PC-9 (cell line): ENCODE data around the gene RPL10A. TPM values are rescaled to one million over a fixed set of nuclear protein-coding genes. Genes with fewer than 3 reads are reported as not detected.
A peak's percentile ranks its signal among the peaks of the same experiment; 100 is the strongest.

Source experiments
- BruUV-seq: library from RNA; stranded (reverse); fragments of 400-500 nt; replicated peaks from 2 replicates; lab custom pipeline; 2021; lab: Mats Ljungman, UMichigan
- CTCF ChIA-PET: fragments of 300-600 bp; sonication (Branson Sonifier 250); formaldehyde crosslinking; loops from one replicate; lab custom pipeline; 2022; ENCODE audit warnings: antibody characterized with exemption; lab: Charles Lee
- POLR2A ChIA-PET: fragments of 300-600 bp; sonication (Branson Sonifier 250); formaldehyde crosslinking; loops from one replicate; lab custom pipeline; 2022; ENCODE audit warnings: antibody characterized with exemption; ENCODE audit not compliant: unreplicated experiment; lab: Charles Lee
- DNase-seq, 2 experiments: peaks; one replicate each; pipeline versions ENCODE4 v3.0.0 to v3.0.0-alpha.2; 2015 to 2022; ENCODE audit warnings: mixed read lengths in 1 of 2
- H2AFZ ChIP-seq: fragments of 200-600 bp; sonication (generic); 2 replicates; pipeline ENCODE4 v1.8.1; 2017; ENCODE audit warnings: antibody characterized with exemption
- H3F3A ChIP-seq: fragments of 200-600 bp; sonication (generic); 2 replicates; pipeline ENCODE4 v1.8.1; 2017; ENCODE audit warnings: antibody characterized with exemption, mild to moderate bottlenecking, low read depth; ENCODE audit not compliant: insufficient read depth
- H3K27ac ChIP-seq: fragments of 200-600 bp; sonication (generic); 2 replicates; pipeline ENCODE4 v1.6.1; 2016; ENCODE audit warnings: mixed run types
- H3K27me3 ChIP-seq: fragments of 200-600 bp; sonication (generic); 2 replicates; pipeline ENCODE4 v1.6.1; 2016; ENCODE audit warnings: low read depth, mixed run types; ENCODE audit not compliant: insufficient read depth
- H3K36me3 ChIP-seq: fragments of 200-600 bp; sonication (generic); 2 replicates; pipeline ENCODE4 v1.6.1; 2016; ENCODE audit warnings: low read depth, mixed run types
- H3K4me1 ChIP-seq: fragments of 200-600 bp; sonication (generic); replicated peaks from 2 replicates; pipeline ENCODE4 v1.6.1; 2016; ENCODE audit warnings: mixed run types; ENCODE audit not compliant: insufficient read depth
- H3K4me2 ChIP-seq: fragments of 200-600 bp; sonication (generic); 2 replicates; pipeline ENCODE4 v1.6.1; 2017; ENCODE audit warnings: mixed run types
- H3K4me3 ChIP-seq: fragments of 200-600 bp; sonication (generic); 2 replicates; pipeline ENCODE4 v1.6.1; 2016; ENCODE audit warnings: mixed run types
- H3K79me2 ChIP-seq: fragments of 200-600 bp; sonication (generic); 2 replicates; pipeline ENCODE4 v1.6.1; 2017; ENCODE audit warnings: low read depth, mixed run types
- H3K9me2 ChIP-seq: fragments of 200-600 bp; sonication (generic); 2 replicates; pipeline ENCODE4 v1.8.1; 2017; ENCODE audit warnings: mild to moderate bottlenecking; ENCODE audit not compliant: insufficient read depth
- H3K9me3 ChIP-seq: fragments of 200-600 bp; sonication (generic); 2 replicates; pipeline ENCODE4 v1.8.1; 2016; ENCODE audit warnings: low read depth; ENCODE audit not compliant: insufficient read depth
- H4K20me1 ChIP-seq: fragments of 200-600 bp; sonication (generic); 2 replicates; pipeline ENCODE4 v1.8.1; 2017; ENCODE audit not compliant: insufficient read depth
- CTCF ChIP-seq: fragments of 200-600 bp; sonication (generic); conservative IDR thresholded peaks from 2 replicates; pipeline ENCODE4 v1.6.1; 2017; ENCODE audit warnings: mixed run types, antibody characterized with exemption, mild to moderate bottlenecking, moderate library complexity
- EZH2 ChIP-seq: fragments of 200-600 bp; sonication (generic); IDR thresholded peaks from 2 replicates; pipeline ENCODE4 v1.8.0; 2017; ENCODE audit warnings: antibody characterized with exemption, low read depth
- intact Hi-C: fragments of 100-400 bp; cut with micrococcal nuclease; formaldehyde crosslinking; loops from one replicate; pipeline ENCODE4 v1.10.0; 2022; ENCODE audit not compliant: unreplicated experiment
- total RNA-seq: library from RNA; stranded (reverse); gene quantifications from 2 replicates; pipeline ENCODE4 v1.2.3, GENCODE V29; 2021

RPL10A gene
- total RNA-seq, 1 experiment from 2014 or later: 1,335 TPM

GRCh38 chr6:35494161-35494563 lies 26.0 kb downstream of the RPL10A start:
- intact Hi-C loops: no loop called here
- no peak overlapping the region for H3K27ac ChIP-seq
- CTCF ChIA-PET: no interaction called here
- H3K4me3 ChIP-seq: no peak overlapping the region
- no peaks in the 10 kb centered on the region for H3K9me3 ChIP-seq
- H3K4me2 ChIP-seq: peak overlapping the region; percentile 19; the same call in 1 of the 2 replicates
- peaks cover 18% of the 10 kb centered on the region; the same call in 1 of the 2 replicates for H4K20me1 ChIP-seq
- no peaks in the 10 kb centered on the region for H3K36me3 ChIP-seq
- DNase-seq: no peak
- TF ChIP-seq EZH2 (no peak), CTCF (no peak)
- peaks cover 47% of the 10 kb centered on the region for H3K4me1 ChIP-seq
- no peaks in the 10 kb centered on the region for H3K27me3 ChIP-seq
- no peaks in the 10 kb centered on the region for H3K9me2 ChIP-seq
- peaks cover 85% of the 10 kb centered on the region for H3K79me2 ChIP-seq
- H2AFZ ChIP-seq: no peak overlapping the region
- POLR2A ChIA-PET: no interaction called here
- peaks cover 3% of the 10 kb centered on the region; the same call in 1 of the 2 replicates for H3F3A ChIP-seq
- no TSS peak for BruUV-seq

GRCh38 chr6:35495258-35496035 lies 27.2 kb downstream of the RPL10A start:
- no peaks in the 10 kb centered on the region for H3K9me2 ChIP-seq
- no peak for TF ChIP-seq CTCF
- TF ChIP-seq EZH2: no peak
- no peak for DNase-seq
- CTCF ChIA-PET: no interaction called here
- H3K79me2 ChIP-seq: peaks cover 76% of the 10 kb centered on the region
- H3K9me3 ChIP-seq: no peaks in the 10 kb centered on the region
- no peaks in the 10 kb centered on the region for H3K27me3 ChIP-seq
- POLR2A ChIA-PET: no interaction called here
- peak overlapping the region; percentile 61 for H3K4me3 ChIP-seq
- H2AFZ ChIP-seq: no peak overlapping the region
- 0 out of 2 replicates have a peak, but pooled peaks cover 3% of the 10 kb centered on the region for H3F3A ChIP-seq
- H3K4me1 ChIP-seq: peaks cover 44% of the 10 kb centered on the region
- TSS peak; percentile 57 for BruUV-seq
- peaks cover 18% of the 10 kb centered on the region; the same call in 1 of the 2 replicates for H4K20me1 ChIP-seq
- no peak overlapping the region for H3K27ac ChIP-seq
- intact Hi-C loops: loop anchor here (2.0 kb wide), 1 partner anchor 25 kb away; no protein-coding TSS in a partner anchor
- peak overlapping the region; percentile 92 for H3K4me2 ChIP-seq
- H3K36me3 ChIP-seq: no peaks in the 10 kb centered on the region

GRCh38 chr6:35496036-35496840 lies 28.0 kb downstream of the RPL10A start:
- Histone ChIP-seq H3K36me3 (no peaks in the 10 kb centered on the region), H3K27me3 (no peaks in the 10 kb centered on the region), H2AFZ (peak overlapping the region; percentile 83), H3F3A (peaks cover 6% of the 10 kb centered on the region; the same call in 1 of the 2 replicates), H3K79me2 (peaks cover 68% of the 10 kb centered on the region), H3K9me2 (no peaks in the 10 kb centered on the region), H3K4me2 (peak overlapping the region; percentile 92), H4K20me1 (peaks cover 18% of the 10 kb centered on the region; the same call in 1 of the 2 replicates), H3K9me3 (no peaks in the 10 kb centered on the region), H3K4me1 (peaks cover 37% of the 10 kb centered on the region), H3K4me3 (peak overlapping the region; percentile 61), H3K27ac (no peak overlapping the region)
- intact Hi-C loops: loop anchor here (2.0 kb wide), 1 partner anchor 25 kb away; no protein-coding TSS in a partner anchor
- peak in 1 of 2 experiments; percentile 59 for DNase-seq
- ChIA-PET POLR2A (interaction anchor here (0.6 to 0.8 kb wide), 5 partner anchors 24 to 898 kb away, joined by 3 to 21 read pairs (median 7); no protein-coding TSS in a partner anchor), CTCF (interaction anchor here (0.7 to 1.1 kb wide), 2 partner anchors 22 to 154 kb away, joined by 3 to 7 read pairs; partner anchors contain the start of gene PPARD)
- no peak for TF ChIP-seq CTCF
- no peak for TF ChIP-seq EZH2
- BruUV-seq: no TSS peak
